IPS DF 4.7 (cell line): ENCODE measurements around the gene PFKP.

ENCODE experiments used
- DNase-seq: peaks from one replicate; pipeline ENCODE4 v3.0.0-alpha.2; 2013; ENCODE audit warnings: low spot score; ENCODE audit errors: extremely low read depth

The PFKP gene

DNA sequence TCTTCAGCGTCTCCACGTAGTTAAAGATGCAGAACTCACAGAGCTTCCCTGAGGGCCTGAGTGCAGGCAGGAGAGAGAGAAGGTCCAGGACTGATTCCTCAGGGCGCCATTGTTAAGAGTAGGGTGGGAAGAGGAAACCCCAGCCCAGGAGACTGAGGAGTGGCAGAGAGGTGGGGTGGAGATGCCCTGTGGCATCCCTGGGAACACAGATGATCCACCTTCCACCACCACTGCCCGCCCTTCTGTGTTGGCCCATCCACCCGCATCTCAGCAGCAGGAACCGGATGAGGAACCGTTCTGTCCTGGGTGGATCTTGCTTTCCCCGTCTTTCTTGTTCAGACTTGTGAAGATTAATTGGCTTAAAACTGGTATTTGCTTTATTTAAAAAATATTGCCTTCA is 48.3 kb downstream of the PFKP start:
- no peak for DNase-seq

DNA sequence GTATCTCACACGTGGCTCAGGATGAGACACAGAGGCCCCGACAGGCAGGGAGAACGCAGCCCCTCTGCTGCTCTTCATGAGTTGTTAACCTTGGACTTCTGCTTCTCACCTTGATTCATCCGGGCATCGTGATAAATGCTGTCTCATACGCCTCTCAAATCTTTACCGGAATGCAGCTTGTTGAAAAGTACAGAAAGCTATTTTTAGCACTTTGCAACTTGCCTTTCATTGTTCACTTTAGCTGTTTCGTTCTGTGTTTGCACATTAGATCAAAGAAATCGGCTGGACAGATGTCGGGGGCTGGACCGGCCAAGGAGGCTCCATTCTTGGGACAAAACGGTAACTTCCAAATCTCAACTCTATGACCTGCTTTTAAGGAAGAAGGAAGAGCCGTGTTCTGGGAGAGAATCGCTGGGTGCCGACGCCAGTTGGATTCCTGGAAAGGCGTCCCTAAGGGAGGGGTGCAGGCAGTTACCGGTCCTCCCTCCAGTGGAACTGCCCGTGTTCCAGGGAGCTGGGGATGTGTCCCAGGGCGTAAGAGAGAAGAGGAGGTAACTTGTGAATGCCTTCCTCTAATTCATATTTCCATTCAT is 49.3 kb downstream of the PFKP start:
- DNase-seq, result no peak

DNA sequence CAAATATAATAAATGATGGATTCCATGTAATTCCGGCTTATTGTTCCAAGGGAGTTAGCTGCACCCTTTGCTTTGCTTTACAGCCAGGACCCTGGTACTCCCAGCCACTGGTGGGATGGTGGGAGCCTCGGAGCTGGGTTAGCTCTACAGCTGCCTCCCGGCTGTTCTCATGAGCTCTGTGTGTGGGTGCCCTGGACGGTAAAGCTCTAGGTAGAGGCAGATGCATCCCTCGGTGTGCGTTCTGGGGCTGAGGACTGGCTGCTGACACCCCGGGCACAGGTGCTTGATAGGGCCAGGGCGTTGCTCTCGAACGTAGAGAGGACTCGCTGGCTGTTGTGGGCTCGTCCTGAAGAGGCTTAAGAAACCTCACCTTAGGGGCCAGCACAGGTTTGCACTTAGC is 50.1 kb downstream of the PFKP start:
- no peak for DNase-seq

DNA sequence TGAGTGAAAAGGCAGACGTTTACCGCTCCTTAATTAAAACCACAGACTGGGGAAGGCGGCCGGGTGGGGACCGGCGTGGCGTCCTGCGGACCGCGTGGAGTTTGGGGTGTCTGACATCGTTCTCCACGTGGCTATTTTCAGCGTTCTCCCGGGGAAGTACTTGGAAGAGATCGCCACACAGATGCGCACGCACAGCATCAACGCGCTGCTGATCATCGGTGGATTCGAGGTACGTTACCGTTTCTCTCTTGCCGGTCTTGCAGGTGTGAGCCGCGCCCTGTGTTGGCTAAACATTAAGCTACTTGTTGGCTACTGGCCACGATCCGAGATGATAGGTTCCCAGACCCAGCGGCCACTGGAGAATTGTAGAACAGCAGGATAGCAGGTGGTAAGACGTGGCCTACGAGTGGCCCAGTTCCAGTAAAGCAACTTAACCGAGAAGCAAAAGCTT is 51.3 kb downstream of the PFKP start:
- DNase-seq, result no peak

DNA sequence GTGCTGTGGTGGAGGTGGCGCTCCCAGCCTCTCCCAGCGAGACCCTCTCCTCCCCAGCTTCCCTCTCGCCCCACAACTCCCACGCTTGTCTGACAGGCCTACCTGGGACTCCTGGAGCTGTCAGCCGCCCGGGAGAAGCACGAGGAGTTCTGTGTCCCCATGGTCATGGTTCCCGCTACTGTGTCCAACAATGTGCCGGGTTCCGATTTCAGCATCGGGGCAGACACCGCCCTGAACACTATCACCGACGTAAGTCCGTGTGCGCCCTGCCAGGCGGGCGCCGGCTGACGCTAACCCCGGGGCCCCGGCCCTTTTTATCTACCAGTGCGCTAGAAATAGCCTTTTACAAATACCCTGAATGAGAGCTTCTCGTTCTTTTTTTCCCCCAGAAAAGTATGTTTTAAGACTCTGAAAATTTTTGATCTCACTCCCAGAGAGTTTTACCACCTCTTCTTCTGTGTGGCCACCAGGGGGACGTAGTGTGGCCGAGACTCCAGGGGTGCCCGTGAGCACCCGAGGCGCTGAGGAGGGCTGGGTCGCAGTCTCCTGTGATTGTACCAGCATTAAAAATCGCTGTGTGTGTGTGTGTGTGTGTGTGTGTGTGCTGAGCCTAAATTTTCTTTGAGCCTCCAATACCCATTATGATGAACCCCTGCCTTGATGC is 52.6 kb downstream of the PFKP start:
- DNase-seq, result no peak

- no peak for DNase-seq
Measured at GRCh38 chr10:3122034-3122433, 54.7 kb downstream of the PFKP start.

DNA sequence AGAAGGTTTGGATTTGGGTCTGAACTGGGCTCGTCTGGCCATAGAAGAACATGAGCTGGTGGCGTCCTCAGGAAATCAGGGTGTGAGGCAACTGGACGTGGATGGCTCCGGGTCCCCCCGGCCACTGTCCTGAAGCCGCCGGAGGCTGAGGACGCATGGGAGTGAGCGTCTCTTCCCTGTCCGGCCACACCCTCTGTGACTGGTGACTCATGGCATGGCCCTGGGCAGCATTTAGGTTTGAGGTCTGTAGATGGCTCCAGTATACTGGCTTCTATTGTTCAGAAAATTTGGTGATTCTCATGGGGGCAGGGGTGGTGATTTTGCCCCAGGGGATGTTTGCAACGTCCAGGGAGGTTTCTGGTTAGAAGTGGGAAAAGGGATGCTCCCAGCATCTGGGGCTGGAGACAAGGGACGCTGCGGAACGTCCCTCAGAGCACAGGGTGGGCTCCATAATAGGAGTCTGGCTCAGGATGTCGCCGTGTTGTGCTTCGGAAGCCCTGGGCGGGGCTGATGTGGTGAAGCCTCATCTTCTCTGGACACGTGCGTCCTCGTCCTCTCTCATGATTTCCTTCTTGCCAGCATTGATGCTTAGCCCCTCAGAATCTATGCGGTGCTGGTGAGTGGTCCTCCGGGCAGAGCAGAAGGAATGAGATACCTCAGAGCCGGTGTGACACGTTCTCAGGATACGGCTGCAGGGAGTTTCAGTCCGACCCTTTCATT is 55.3 kb downstream of the PFKP start:
- no peak for DNase-seq

- DNase-seq, result no peak
Measured at GRCh38 chr10:3123571-3124411, 56.4 kb downstream of the PFKP start.

DNA sequence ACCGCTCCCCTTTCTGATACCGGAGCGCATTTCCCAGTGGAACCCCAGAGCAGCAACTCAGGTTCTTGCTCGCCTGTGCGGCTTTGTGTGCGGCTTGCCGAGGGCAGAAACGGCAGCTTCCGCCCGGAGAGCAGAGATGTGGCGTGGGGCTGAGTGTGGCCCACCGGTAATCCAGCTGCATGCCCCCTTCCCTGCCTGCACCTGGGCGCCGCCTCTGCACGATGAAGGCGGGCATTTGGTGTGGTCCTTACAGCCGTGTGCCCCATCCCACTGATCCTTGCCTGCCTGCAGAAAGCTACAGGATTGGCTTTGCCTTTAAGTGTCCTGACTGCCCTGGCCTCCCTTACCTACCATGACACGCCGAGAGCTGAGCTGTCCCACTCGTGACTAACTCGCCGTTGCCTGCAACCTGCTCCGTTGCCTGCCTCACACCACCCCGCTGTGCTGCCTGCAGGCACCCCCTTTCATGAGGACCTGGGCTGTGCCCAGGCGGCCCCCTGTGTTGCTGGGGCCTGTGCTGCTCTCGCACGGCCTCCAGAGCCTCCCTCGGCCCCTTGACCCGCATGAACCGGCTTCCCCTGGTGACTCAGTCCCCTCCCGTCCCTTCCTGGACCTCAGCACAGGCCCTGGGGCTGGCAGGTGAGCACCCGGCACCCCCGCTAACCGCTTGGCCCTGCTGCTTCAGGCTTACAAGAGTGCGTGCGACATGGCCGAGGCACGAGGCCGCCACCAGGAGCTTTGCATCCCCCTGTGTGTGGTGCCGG is 57.2 kb downstream of the PFKP start:
- no peak for DNase-seq

GRCh38 chr10:3125527-3126170 is 58.3 kb downstream of the PFKP start:
- no peak for DNase-seq

DNA sequence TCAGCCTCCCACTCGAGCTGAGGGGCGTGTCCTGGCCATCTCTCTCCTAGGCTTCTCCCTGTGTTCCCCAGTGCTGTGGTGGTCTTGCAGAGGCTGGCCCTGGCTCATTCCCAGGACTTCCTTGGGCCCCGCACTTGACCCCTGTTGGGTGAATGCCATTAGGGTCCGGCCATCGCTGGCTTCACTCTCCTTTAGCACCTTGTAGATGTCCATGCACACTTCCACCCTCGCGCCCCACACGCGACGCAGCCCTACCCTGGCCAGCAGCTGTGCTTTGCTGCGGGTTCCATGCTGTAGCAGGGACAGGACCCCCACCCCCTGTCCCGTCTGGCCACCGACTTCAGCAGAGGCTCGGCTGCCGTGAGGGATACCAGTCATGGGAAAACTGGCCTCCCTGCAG is 58.9 kb downstream of the PFKP start:
- DNase-seq, result no peak

- no peak for DNase-seq
Measured at GRCh38 chr10:3126741-3127346, 59.5 kb downstream of the PFKP start.

GRCh38 chr10:3127921-3128320 is 60.6 kb downstream of the PFKP start:
- no peak for DNase-seq

GRCh38 chr10:3128379-3129130 is 61.2 kb downstream of the PFKP start:
- no peak for DNase-seq

GRCh38 chr10:3129581-3130340 is 62.4 kb downstream of the PFKP start:
- DNase-seq, result no peak

- DNase-seq, result no peak
Measured at GRCh38 chr10:3131098-3131497, 63.8 kb downstream of the PFKP start.

DNA sequence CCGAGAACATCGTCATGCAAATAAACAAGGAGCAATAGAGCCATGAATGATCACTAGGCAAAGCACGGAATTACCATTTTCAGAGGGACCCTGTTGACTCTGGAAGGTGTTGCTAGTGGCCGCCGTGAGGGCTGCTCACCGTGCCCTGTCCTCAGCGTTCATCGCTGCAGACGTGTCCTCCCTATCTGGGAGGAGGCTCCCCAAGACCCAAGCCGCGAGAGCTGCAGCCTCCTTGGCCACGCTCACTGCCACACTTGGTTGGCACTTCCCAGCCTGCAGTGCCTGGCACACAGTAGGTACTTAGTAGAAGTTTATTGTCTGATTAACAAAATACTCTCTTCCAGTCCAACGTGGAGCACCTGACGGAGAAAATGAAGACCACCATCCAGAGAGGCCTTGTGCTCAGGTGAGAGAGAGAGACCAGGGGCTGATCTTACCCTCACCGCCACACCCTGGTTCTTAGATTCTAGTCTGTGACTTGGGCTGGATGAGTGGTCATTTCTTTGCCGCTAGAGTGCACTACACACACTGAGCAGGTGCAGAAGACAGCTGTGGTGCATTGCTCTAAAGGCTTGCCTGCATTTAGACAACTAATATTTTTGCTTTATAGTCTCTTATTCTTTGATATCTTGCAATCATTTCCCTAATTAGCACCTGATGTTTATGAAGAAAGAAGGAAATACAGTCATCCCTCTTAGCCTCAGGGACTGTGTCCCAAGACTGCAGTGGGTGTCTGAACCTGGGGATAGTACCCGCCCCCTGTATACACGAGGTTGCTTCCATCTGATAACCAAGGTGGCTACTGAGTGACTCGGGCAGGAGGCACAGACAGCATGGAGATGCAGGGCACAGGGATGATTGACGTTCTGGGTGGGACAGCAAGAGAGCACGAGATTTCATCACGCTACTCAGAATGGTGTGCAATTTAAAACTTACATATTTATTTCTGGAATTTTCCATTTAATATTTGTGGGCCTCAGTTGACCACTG is 65.0 kb downstream of the PFKP start:
- DNase-seq, result no peak
